Mesenchymal stem cell (in vitro differentiated cells and primary cell): ENCODE data around the gene ADRM1.

Experiments
- DNase-seq: peaks from one replicate; pipeline ENCODE4 v3.0.0-alpha.2; 2013
- H2AFZ ChIP-seq: one replicate; pipeline ENCODE4 v1.6.1; 2013; ENCODE audit warnings: low read depth, mild to moderate bottlenecking, control low read depth, inconsistent platforms, low read length, moderate library complexity
- H2AK5ac ChIP-seq: 2 replicates; pipeline ENCODE4 v1.6.1; 2013; ENCODE audit warnings: low read length, moderate library complexity, mild to moderate bottlenecking, inconsistent platforms; ENCODE audit not compliant: severe bottlenecking
- H2BK120ac ChIP-seq: one replicate; pipeline ENCODE4 v1.6.1; 2013; ENCODE audit warnings: low read depth, mild to moderate bottlenecking, inconsistent platforms, low read length, moderate library complexity
- H2BK12ac ChIP-seq, 2 experiments: one replicate each; pipeline ENCODE4 v1.6.1; 2013; ENCODE audit warnings: inconsistent platforms in 2 of 2, low read length in 2 of 2, mild to moderate bottlenecking in 2 of 2, moderate library complexity in 2 of 2, control low read depth in 1 of 2
- H2BK15ac ChIP-seq: one replicate; pipeline ENCODE4 v1.6.1; 2013; ENCODE audit warnings: mild to moderate bottlenecking, low read depth, inconsistent platforms; ENCODE audit not compliant: poor library complexity, severe bottlenecking
- H2BK5ac ChIP-seq: 2 replicates; pipeline ENCODE4 v1.6.1; 2013; ENCODE audit warnings: low read depth, mild to moderate bottlenecking, low read length, control low read depth, inconsistent platforms; ENCODE audit not compliant: poor library complexity, severe bottlenecking
- H3K14ac ChIP-seq, 2 experiments: one replicate each; pipeline ENCODE4 v1.6.1; 2013; ENCODE audit warnings: inconsistent platforms in 2 of 2, low read length in 2 of 2, control low read depth in 1 of 2, mild to moderate bottlenecking in 1 of 2, moderate library complexity in 1 of 2
- H3K18ac ChIP-seq, 2 experiments: one replicate each; pipeline ENCODE4 v1.6.1; 2013; ENCODE audit warnings: inconsistent platforms in 2 of 2, low read length in 2 of 2, control low read depth in 1 of 2, low read depth in 1 of 2, mild to moderate bottlenecking in 1 of 2
- H3K23ac ChIP-seq, 2 experiments: one replicate each; pipeline ENCODE4 v1.6.1; 2013; ENCODE audit warnings: inconsistent platforms in 2 of 2, low read length in 2 of 2, mild to moderate bottlenecking in 2 of 2, moderate library complexity in 2 of 2, control low read depth in 1 of 2
- H3K27ac ChIP-seq: 2 replicates; pipeline ENCODE4 v1.5.1; 2013; ENCODE audit warnings: mild to moderate bottlenecking, moderate library complexity, low read length, control low read depth, inconsistent platforms; ENCODE audit not compliant: poor library complexity, severe bottlenecking
- H3K27me3 ChIP-seq, 2 experiments: 2 replicates each; pipeline versions ENCODE4 v1.6.1 to v1.7.0; 2013; ENCODE audit warnings: low read length in 2 of 2, mild to moderate bottlenecking in 2 of 2, moderate library complexity in 2 of 2, control low read depth in 1 of 2, inconsistent platforms in 1 of 2; ENCODE audit not compliant: control insufficient read depth in 1 of 2, insufficient read depth in 1 of 2
- H3K36me3 ChIP-seq, 2 experiments: 2 replicates each; pipeline versions ENCODE4 v1.6.1 to v1.7.0; 2013; ENCODE audit warnings: low read length in 2 of 2, control low read depth in 1 of 2, inconsistent platforms in 1 of 2, low read depth in 1 of 2, mild to moderate bottlenecking in 1 of 2; ENCODE audit not compliant: insufficient read depth in 2 of 2, control insufficient read depth in 1 of 2
- H3K4ac ChIP-seq, 2 experiments: one replicate each; pipeline ENCODE4 v1.6.1; 2013; ENCODE audit warnings: inconsistent platforms in 2 of 2, low read length in 2 of 2, mild to moderate bottlenecking in 2 of 2, moderate library complexity in 2 of 2, control low read depth in 1 of 2, low read depth in 1 of 2
- H3K4me1 ChIP-seq: 2 replicates; pipeline ENCODE4 v1.6.1; 2013; ENCODE audit warnings: low read depth, low read length, control low read depth; ENCODE audit not compliant: control insufficient read depth, insufficient read depth
- H3K4me2 ChIP-seq: 2 replicates; pipeline ENCODE4 v1.6.1; 2013; ENCODE audit warnings: low read length, mild to moderate bottlenecking, inconsistent platforms; ENCODE audit not compliant: poor library complexity, severe bottlenecking
- H3K4me3 ChIP-seq, 2 experiments: 2 replicates each; pipeline versions ENCODE4 v1.5.1 to v1.7.0; 2013; ENCODE audit warnings: low read length in 2 of 2, mild to moderate bottlenecking in 2 of 2, control low read depth in 1 of 2, low read depth in 1 of 2; ENCODE audit not compliant: insufficient read depth in 1 of 2
- H3K79me1 ChIP-seq: replicated peaks from 2 replicates; pipeline ENCODE4 v1.6.1; 2013; ENCODE audit warnings: mild to moderate bottlenecking, control low read depth, low read length, inconsistent platforms; ENCODE audit not compliant: poor library complexity, severe bottlenecking
- H3K9ac ChIP-seq: 2 replicates; pipeline ENCODE4 v1.7.0; 2013; ENCODE audit warnings: mild to moderate bottlenecking, low read length, moderate library complexity
- H3K9me3 ChIP-seq: 2 replicates; pipeline ENCODE4 v1.7.0; 2013; ENCODE audit warnings: mild to moderate bottlenecking, low read length; ENCODE audit not compliant: control insufficient read depth
- H4K8ac ChIP-seq: one replicate; pipeline ENCODE4 v1.6.1; 2013; ENCODE audit warnings: inconsistent platforms, mild to moderate bottlenecking, low read length, moderate library complexity
- H4K91ac ChIP-seq: one replicate; pipeline ENCODE4 v1.6.1; 2013; ENCODE audit warnings: mild to moderate bottlenecking, low read length, inconsistent platforms
- WGBS: methylation state at CpG from one replicate; pipeline ENCODE4 v1.1.7; 2013; ENCODE audit warnings: mixed read lengths; 5-methylcytosine and 5-hydroxymethylcytosine counted together

The ADRM1 gene

DNA sequence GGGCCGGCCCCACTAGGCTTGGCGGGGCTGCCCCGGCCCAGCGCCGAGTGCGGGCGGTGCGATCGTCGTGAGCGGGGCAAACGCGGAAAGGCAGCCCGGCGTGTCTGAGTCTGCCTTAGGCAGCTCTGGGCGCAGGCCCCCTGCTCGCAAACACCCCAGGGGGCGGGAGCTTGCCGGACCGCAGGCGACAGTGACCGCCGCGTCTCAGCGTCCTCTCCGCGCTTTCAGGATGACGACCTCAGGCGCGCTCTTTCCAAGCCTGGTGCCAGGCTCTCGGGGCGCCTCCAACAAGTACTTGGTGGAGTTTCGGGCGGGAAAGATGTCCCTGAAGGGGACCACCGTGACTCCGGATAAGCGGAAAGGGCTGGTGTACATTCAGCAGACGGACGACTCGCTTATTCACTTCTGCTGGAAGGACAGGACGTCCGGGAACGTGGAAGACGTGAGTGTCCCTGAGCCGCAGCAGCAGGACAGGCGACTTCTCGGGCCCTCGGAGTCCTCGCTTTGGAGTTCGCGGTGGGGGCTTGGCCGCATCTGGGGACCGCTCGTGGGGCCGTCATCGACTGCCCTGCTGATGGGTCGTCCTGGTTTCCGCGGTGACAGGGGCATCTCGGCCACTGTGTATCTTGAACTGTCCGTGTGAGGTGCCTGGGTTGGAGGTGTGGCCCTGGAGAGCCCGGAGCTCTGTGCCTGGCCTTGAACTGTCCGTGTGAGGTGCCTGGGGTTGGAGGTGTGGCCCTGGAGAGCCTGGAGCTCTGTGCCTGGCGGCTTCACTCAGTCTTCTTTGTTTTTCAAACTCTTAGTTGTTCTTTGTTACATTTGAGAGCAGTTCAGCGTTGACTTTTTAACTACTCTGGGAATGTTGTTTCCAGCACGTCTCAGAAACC lies 786 bp downstream of the ADRM1 start:
- Histone ChIP-seq H3K18ac (peak overlapping the region; percentile 25 to 79), H2AK5ac (no peak overlapping the region), H3K9ac (peak overlapping the region; percentile 93), H3K9me3 (no peaks in the 10 kb centered on the region), H3K14ac (peak overlapping the region; percentile 26 to 28), H2BK5ac (peak overlapping the region; percentile 49), H3K79me1 (peaks cover 7% of the 10 kb centered on the region), H3K23ac (peak overlapping the region in 1 of 2 experiments; percentile 85), H2AFZ (no peak overlapping the region), H3K4me2 (peak overlapping the region; percentile 89), H3K4me1 (peaks cover 42% of the 10 kb centered on the region), H2BK12ac (peak overlapping the region in 1 of 2 experiments; percentile 42), H3K4ac (peak overlapping the region; percentile 81 to 85), H3K36me3 (peaks cover 40 to 65% of the 10 kb centered on the region in 2 experiments), H3K4me3 (peak overlapping the region; percentile 87 to 98), H2BK120ac (peak overlapping the region; percentile 62), H3K27me3 (no peaks in the 10 kb centered on the region), H3K27ac (peak overlapping the region; percentile 9), H4K8ac (no peak overlapping the region), H4K91ac (peak overlapping the region; percentile 53), H2BK15ac (peak overlapping the region; percentile 80)
- DNase-seq = peak; percentile 41
- 4% methylated on average over 66 of the region's 66 CpGs for WGBS

DNA sequence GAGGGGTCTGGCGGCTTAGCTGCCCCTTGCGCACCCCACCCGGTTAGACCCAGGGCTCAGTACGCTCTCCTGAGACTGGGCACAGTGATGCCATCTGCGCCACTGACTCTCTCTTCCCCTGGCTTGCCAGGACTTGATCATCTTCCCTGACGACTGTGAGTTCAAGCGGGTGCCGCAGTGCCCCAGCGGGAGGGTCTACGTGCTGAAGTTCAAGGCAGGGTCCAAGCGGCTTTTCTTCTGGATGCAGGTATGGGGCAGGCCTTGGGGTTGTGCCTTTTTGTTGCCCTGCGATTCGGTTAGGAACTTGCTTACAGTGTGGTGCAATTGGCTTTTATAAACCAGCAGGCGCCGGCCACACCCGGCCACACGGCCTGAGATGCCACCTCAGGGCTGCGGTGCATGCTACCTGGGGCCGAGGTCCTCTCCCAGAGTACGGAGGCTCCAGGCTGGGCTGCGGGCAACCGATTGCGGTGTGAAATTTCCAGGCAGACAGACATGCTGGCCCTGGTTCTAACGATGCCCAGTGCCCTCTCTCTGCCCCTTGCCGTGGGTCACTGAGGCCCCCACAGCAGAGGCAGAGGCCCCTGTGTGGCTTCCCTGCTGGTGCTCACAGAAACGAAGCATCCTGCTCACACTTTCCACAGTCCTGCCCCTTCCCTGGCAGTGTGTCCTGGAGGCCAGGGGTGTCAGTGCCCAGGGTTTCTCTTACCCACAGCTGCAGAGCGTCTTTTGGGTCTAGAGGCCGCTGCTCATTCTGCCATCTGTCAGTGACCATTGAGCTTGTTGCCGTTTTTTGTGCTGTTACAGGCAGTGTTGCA lies 1.7 kb downstream of the ADRM1 start:
- Histone ChIP-seq H3K27ac (peak overlapping the region; percentile 9), H3K79me1 (peaks cover 3% of the 10 kb centered on the region), H3K4ac (no peak overlapping the region), H3K23ac (no peak overlapping the region), H2AFZ (no peak overlapping the region), H2BK5ac (no peak overlapping the region), H3K18ac (no peak overlapping the region), H4K8ac (no peak overlapping the region), H2BK12ac (no peak overlapping the region), H3K9me3 (no peaks in the 10 kb centered on the region), H3K27me3 (no peaks in the 10 kb centered on the region), H2BK120ac (no peak overlapping the region), H2BK15ac (no peak overlapping the region), H2AK5ac (no peak overlapping the region), H3K9ac (peak overlapping the region; percentile 93), H3K4me2 (peak overlapping the region; percentile 89), H3K36me3 (peaks cover 47 to 68% of the 10 kb centered on the region in 2 experiments), H3K4me3 (peak overlapping the region; percentile 87 to 98), H3K4me1 (peaks cover 44% of the 10 kb centered on the region), H3K14ac (no peak overlapping the region), H4K91ac (peak overlapping the region; percentile 15)
- DNase-seq = no peak
- 89% methylated on average over 29 of the region's 29 CpGs for WGBS

DNA sequence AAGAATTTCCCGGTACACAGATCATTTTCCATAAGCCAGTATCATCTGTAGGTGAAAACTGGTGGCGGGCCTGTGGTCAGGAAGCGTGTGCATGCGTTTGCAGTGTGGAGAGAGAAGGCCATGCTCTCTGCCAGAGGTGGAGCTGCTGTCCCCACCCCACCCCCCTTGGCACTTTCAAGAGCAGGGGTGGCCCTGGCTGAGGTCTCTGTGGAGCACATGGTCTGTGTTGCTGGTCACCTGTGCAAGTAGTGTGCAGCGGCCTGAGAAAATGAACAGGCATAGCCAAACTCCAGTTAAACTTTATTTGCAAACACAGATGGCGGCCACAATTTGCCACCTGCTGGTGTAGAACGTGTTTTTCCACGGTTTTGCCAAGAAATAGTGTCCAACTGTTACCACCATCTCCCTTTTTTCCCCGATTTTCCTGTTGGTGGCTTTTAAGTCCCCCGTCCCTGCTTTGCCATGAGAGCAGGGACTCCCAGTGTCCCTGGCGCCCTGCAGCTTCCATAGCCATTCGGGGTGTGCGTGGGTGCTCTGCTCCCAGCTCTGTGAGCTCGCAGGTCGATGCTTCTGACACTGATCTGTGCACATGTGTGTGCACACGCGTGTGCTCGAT lies 2.5 kb downstream of the ADRM1 start:
- no peak overlapping the region for H3K14ac ChIP-seq
- WGBS = 90% methylated on average over 18 of the region's 18 CpGs
- no peak overlapping the region for H2BK5ac ChIP-seq
- no peak overlapping the region for H2BK120ac ChIP-seq
- H3K4ac ChIP-seq = no peak overlapping the region
- no peak overlapping the region for H2BK15ac ChIP-seq
- no peaks in the 10 kb centered on the region for H3K9me3 ChIP-seq
- H4K91ac ChIP-seq = no peak overlapping the region
- H3K36me3 ChIP-seq = peaks cover 47 to 73% of the 10 kb centered on the region in 2 experiments
- no peak overlapping the region for H2BK12ac ChIP-seq
- peak; percentile 15 for DNase-seq
- peak overlapping the region; percentile 93 for H3K9ac ChIP-seq
- H3K4me1 ChIP-seq = peaks cover 48% of the 10 kb centered on the region
- H3K79me1 ChIP-seq = no peaks in the 10 kb centered on the region
- H3K27me3 ChIP-seq = no peaks in the 10 kb centered on the region
- no peak overlapping the region for H3K18ac ChIP-seq
- H2AK5ac ChIP-seq = no peak overlapping the region
- no peak overlapping the region for H4K8ac ChIP-seq
- H3K4me3 ChIP-seq = peak overlapping the region in 1 of 2 experiments; percentile 98
- peak overlapping the region; percentile 89 for H3K4me2 ChIP-seq
- peak overlapping the region in 1 of 2 experiments; percentile 51 for H3K23ac ChIP-seq
- H3K27ac ChIP-seq = peak overlapping the region; percentile 50
- H2AFZ ChIP-seq = no peak overlapping the region
